GM12878 (cell line): ENCODE data around the gene CNOT3. TPM values are rescaled to one million over a fixed set of nuclear protein-coding genes. Genes with fewer than 3 reads are reported as not detected.

Source experiments
- ASH2L ChIP-seq: fragments of 300-600, 200-600 bp; sonication (generic); IDR thresholded peaks from 2 replicates; pipeline ENCODE4 v1.6.1; 2017; ENCODE audit warnings: low read depth, mild to moderate bottlenecking, borderline replicate concordance
- BHLHE40 ChIP-seq, 2 experiments: fragments of 450-650 bp in 1 of 2; IDR thresholded peaks; 2 replicates each; pipeline ENCODE4 v1.6.1; 2011 to 2017; ENCODE audit warnings: low read depth in 2 of 2, borderline replicate concordance in 1 of 2, improper control_type of control experiment in 1 of 2, low read length in 1 of 2, mild to moderate bottlenecking in 1 of 2
- CTCF ChIP-seq, 3 experiments: IDR thresholded peaks in 2 of 3; conservative IDR thresholded peaks in 1 of 3; 2 replicates each; pipeline ENCODE4 v1.5.1; 2011; ENCODE audit warnings: low read depth in 3 of 3, low read length in 3 of 3, mild to moderate bottlenecking in 3 of 3, control low read depth in 2 of 3, moderate library complexity in 2 of 3, inconsistent platforms in 1 of 3, mixed read lengths in 1 of 3; ENCODE audit not compliant: control insufficient read depth in 2 of 3, insufficient read depth in 1 of 3; ENCODE audit errors: extremely low read depth in 1 of 3
- DPF2 ChIP-seq: fragments of 450-650 bp; IDR thresholded peaks from 2 replicates; pipeline ENCODE4 v1.6.1; 2017; ENCODE audit warnings: mild to moderate bottlenecking
- GATAD2B ChIP-seq: fragments of 450-650 bp; conservative IDR thresholded peaks from 2 replicates; pipeline ENCODE4 v1.6.1; 2017; ENCODE audit warnings: low read depth, mild to moderate bottlenecking, moderate library complexity
- IKZF1 ChIP-seq: fragments of 450-650 bp; conservative IDR thresholded peaks from 2 replicates; pipeline ENCODE4 v1.6.1; 2017; ENCODE audit warnings: antibody characterized with exemption, mild to moderate bottlenecking
- LARP7 ChIP-seq: fragments of 450-650 bp; IDR thresholded peaks from 2 replicates; pipeline ENCODE4 v1.6.1; 2017; ENCODE audit warnings: mild to moderate bottlenecking
- MEF2A ChIP-seq: IDR thresholded peaks from 2 replicates; pipeline ENCODE4 v1.6.1; 2011; ENCODE audit warnings: low read depth, mild to moderate bottlenecking, low read length, moderate library complexity; ENCODE audit not compliant: insufficient read depth
- MTA3 ChIP-seq: IDR thresholded peaks from 2 replicates; pipeline ENCODE4 v1.6.1; 2012; ENCODE audit warnings: low read length, inconsistent platforms, borderline replicate concordance
- NKRF ChIP-seq: fragments of 450-650 bp; conservative IDR thresholded peaks from 2 replicates; pipeline ENCODE4 v1.6.1; 2017; ENCODE audit warnings: mild to moderate bottlenecking, moderate library complexity
- NR2F1 ChIP-seq: fragments of 450-650 bp; conservative IDR thresholded peaks from 2 replicates; pipeline ENCODE4 v1.6.1; 2017; ENCODE audit warnings: mild to moderate bottlenecking
- NRF1 ChIP-seq: conservative IDR thresholded peaks from 2 replicates; pipeline ENCODE4 v1.6.1; 2011; ENCODE audit warnings: mild to moderate bottlenecking, low read depth, low read length, improper control_type of control experiment
- POLR2A ChIP-seq: IDR thresholded peaks from 2 replicates; pipeline ENCODE4 v1.6.1; 2011; ENCODE audit warnings: low read depth, mild to moderate bottlenecking, low read length
- POLR2AphosphoS5 ChIP-seq: IDR thresholded peaks from 2 replicates; pipeline ENCODE4 v1.6.1; 2011; ENCODE audit warnings: mild to moderate bottlenecking, low read length, inconsistent platforms
- PRDM15 ChIP-seq: fragments of 450-650 bp; formaldehyde crosslinking; IDR thresholded peaks from 2 replicates; pipeline ENCODE4 v1.4.0; 2020; ENCODE audit warnings: mild to moderate bottlenecking, moderate library complexity
- RAD21 ChIP-seq: IDR thresholded peaks from 2 replicates; pipeline ENCODE4 v1.6.1; 2011; ENCODE audit warnings: mild to moderate bottlenecking, low read depth, low read length, moderate library complexity; ENCODE audit not compliant: insufficient read depth
- RELA ChIP-seq: fragments of 450-650 bp; IDR thresholded peaks from 2 replicates; pipeline ENCODE4 v1.8.0; 2014; ENCODE audit warnings: borderline replicate concordance; ENCODE audit not compliant: partially characterized antibody
- SMARCA5 ChIP-seq: fragments of 450-650 bp; IDR thresholded peaks from 2 replicates; pipeline ENCODE4 v1.6.1; 2017; ENCODE audit warnings: mild to moderate bottlenecking
- SPI1 ChIP-seq: IDR thresholded peaks from 2 replicates; pipeline ENCODE4 v1.6.1; 2011; ENCODE audit warnings: low read depth, mild to moderate bottlenecking, low read length, moderate library complexity, borderline replicate concordance; ENCODE audit not compliant: insufficient read depth
- STAT1 ChIP-seq: fragments of 450-650 bp; conservative IDR thresholded peaks from 2 replicates; pipeline ENCODE4 v1.6.1; 2014; ENCODE audit warnings: antibody characterized with exemption, mild to moderate bottlenecking
- TAF1 ChIP-seq: IDR thresholded peaks from 2 replicates; pipeline ENCODE4 v1.6.1; 2011; ENCODE audit warnings: mild to moderate bottlenecking, low read depth, low read length, borderline replicate concordance
- TARDBP ChIP-seq: IDR thresholded peaks from 2 replicates; pipeline ENCODE4 v1.6.1; 2016; ENCODE audit warnings: borderline replicate concordance
- TCF3 ChIP-seq: IDR thresholded peaks from 2 replicates; pipeline ENCODE4 v1.6.1; 2012; ENCODE audit warnings: low read depth, mild to moderate bottlenecking, low read length, borderline replicate concordance; ENCODE audit not compliant: insufficient read depth
- YY1 ChIP-seq: IDR thresholded peaks from 2 replicates; pipeline ENCODE4 v1.6.1; 2011; ENCODE audit warnings: low read depth, mild to moderate bottlenecking, low read length
- ZNF207 ChIP-seq: fragments of 450-650 bp; IDR thresholded peaks from 2 replicates; pipeline ENCODE4 v1.6.1; 2014; ENCODE audit warnings: antibody characterized with exemption, mild to moderate bottlenecking, borderline replicate concordance
- polyA plus RNA-seq, 11 experiments: library from polyadenylated mRNA; depleted of rRNA in 4 of 11; unstranded in 6 of 11; stranded (reverse) in 5 of 11; fragments of >200 nt; fragmentation: Nextera tagmentation in 4 of 11; fragmentation: Illumina TruSeq in 1 of 11; extraction: Ambion mirVana in 4 of 11; extraction: Trizol in 1 of 11; gene quantifications; 1 replicate in 1 of 11; 2 replicates in 10 of 11; pipeline versions ENCODE4 v1.2.1 to v1.2.3, GENCODE V29; 2011 to 2016; ENCODE audit warnings: inconsistent platforms in 2 of 11, missing spikeins in 2 of 11, low read depth in 1 of 11
- total RNA-seq, 4 experiments: library from RNA; depleted of rRNA in 3 of 4; stranded (reverse); fragments of >200 nt in 3 of 4; fragmentation: Illumina TruSeq in 1 of 4; extraction: Trizol in 1 of 4; gene quantifications; 2 replicates each; pipeline versions ENCODE4 v1.2.1 to v1.2.3, GENCODE V29; 2013 to 2021

The CNOT3 gene
- total and polyA plus RNA-seq, 10 of the 15 experiments (the other 5 are each of a cell fraction or from before 2014, with no cell fraction given), result 0.14 to 45.1 (median 14.0) TPM

- peak; percentile 16 to 74; a peak in 2 of 4 replicates for TF ChIP-seq BHLHE40 (IDR thresholded peaks at IDR 0.05; ENCODE audit: borderline replicate concordance in 1 of 2, low read depth in 2 of 2, low read length in 1 of 2)
- 0 out of 2 replicates have a peak, but pooled peaks have one; percentile 9 for TF ChIP-seq NRF1
- no peak for TF ChIP-seq TARDBP
- TF ChIP-seq DPF2, result peak; percentile 81
- TF ChIP-seq RAD21, result peak; percentile 35
- TF ChIP-seq STAT1, result peak; percentile 97
- TF ChIP-seq PRDM15 (CRISPR knock-in tag), result no peak
- TF ChIP-seq IKZF1, result peak; percentile 85
- peak; percentile 79 for TF ChIP-seq POLR2A
- TF ChIP-seq POLR2AphosphoS5, result peak; percentile 53; the same call in 1 of the 2 replicates
- TF ChIP-seq MEF2A, result no peak
- TF ChIP-seq TAF1, result 0 out of 2 replicates have a peak, but pooled peaks have one; percentile 13
- peak; percentile 49; the same call in 1 of the 2 replicates for TF ChIP-seq NR2F1
- peak; percentile 51 for TF ChIP-seq RELA
- TF ChIP-seq ASH2L, result no peak
- TF ChIP-seq GATAD2B, result peak; percentile 78
- TF ChIP-seq ZNF207, result peak; percentile 98
- peak; percentile 98 for TF ChIP-seq LARP7
- peak; percentile 19 to 47 (median 34); a peak in 4 of 6 replicates for TF ChIP-seq CTCF (IDR thresholded peaks at IDR 0.05 in 2 of 3, conservative IDR thresholded peaks at IDR 0.05 in 1 of 3; ENCODE audit: control insufficient read depth in 2 of 3, extremely low read depth in 1 of 3, insufficient read depth in 1 of 3, low read depth in 3 of 3, low read length in 3 of 3)
- TF ChIP-seq NKRF, result peak; percentile 89
- peak; percentile 93 for TF ChIP-seq SMARCA5
- no peak for TF ChIP-seq SPI1
- 0 out of 2 replicates have a peak, but pooled peaks have one; percentile 8 for TF ChIP-seq TCF3
- TF ChIP-seq YY1, result peak; percentile 29
- no peak for TF ChIP-seq MTA3
- TF ChIP-seq, all 136 proteins: peak for 30
These were observed 51.7 kb downstream of the CNOT3 start, which contains the start of gene MBOAT7 (continued) for GRCh38 chr19:54189145-54189734.
